Panc1 (cell line): Measurements from ENCODE around the gene APOF.

Source experiments
- POLR2AphosphoS5 ChIP-seq: IDR thresholded peaks from 2 replicates; pipeline ENCODE4 v1.6.1; 2012; ENCODE audit warnings: mild to moderate bottlenecking, low read depth, low read length, moderate library complexity
- SIN3A ChIP-seq: IDR thresholded peaks from 2 replicates; pipeline ENCODE4 v1.6.1; 2012; ENCODE audit warnings: low read depth, mild to moderate bottlenecking, low read length, moderate library complexity, borderline replicate concordance; ENCODE audit not compliant: insufficient read depth
- TF ChIP-seq, protein P1 (sequence below): fragments of 450-650 bp; IDR thresholded peaks from 2 replicates; pipeline ENCODE4 v1.5.1; 2017; ENCODE audit warnings: mild to moderate bottlenecking

DNA sequence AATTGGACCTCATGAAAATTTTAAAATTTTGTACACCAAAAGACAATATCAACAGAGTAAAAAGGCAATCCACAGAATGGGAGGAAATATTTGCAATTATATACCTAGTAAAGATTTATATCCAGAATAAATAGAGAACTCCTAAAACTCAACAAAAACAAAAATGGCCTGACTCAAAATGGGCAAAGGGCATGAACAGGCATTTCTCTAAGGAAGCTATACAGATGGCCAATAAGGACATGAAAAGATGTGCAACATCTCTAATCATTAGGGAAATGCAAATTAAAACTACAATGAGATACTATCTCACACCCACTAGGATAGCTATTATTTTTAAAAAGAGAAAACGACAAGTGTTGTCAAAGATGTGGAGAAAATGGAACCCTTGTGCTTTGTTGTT is 10.9 kb upstream of the APOF start:
- TF ChIP-seq, protein P1, sequence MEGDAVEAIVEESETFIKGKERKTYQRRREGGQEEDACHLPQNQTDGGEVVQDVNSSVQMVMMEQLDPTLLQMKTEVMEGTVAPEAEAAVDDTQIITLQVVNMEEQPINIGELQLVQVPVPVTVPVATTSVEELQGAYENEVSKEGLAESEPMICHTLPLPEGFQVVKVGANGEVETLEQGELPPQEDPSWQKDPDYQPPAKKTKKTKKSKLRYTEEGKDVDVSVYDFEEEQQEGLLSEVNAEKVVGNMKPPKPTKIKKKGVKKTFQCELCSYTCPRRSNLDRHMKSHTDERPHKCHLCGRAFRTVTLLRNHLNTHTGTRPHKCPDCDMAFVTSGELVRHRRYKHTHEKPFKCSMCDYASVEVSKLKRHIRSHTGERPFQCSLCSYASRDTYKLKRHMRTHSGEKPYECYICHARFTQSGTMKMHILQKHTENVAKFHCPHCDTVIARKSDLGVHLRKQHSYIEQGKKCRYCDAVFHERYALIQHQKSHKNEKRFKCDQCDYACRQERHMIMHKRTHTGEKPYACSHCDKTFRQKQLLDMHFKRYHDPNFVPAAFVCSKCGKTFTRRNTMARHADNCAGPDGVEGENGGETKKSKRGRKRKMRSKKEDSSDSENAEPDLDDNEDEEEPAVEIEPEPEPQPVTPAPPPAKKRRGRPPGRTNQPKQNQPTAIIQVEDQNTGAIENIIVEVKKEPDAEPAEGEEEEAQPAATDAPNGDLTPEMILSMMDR = no peak
- TF ChIP-seq POLR2AphosphoS5 (no peak), SIN3A (no peak)
